ENCODE measurements around the gene ZNF143. TPM values are rescaled to one million over a fixed set of nuclear protein-coding genes. Genes with fewer than 3 reads are reported as not detected.

ZNF143 gene
- total and polyA plus RNA-seq, 10 of the 15 experiments (the other 5 are each of a cell fraction or from before 2014, with no cell fraction given): 13.6 to 48.7 (median 19.4) TPM

DNA sequence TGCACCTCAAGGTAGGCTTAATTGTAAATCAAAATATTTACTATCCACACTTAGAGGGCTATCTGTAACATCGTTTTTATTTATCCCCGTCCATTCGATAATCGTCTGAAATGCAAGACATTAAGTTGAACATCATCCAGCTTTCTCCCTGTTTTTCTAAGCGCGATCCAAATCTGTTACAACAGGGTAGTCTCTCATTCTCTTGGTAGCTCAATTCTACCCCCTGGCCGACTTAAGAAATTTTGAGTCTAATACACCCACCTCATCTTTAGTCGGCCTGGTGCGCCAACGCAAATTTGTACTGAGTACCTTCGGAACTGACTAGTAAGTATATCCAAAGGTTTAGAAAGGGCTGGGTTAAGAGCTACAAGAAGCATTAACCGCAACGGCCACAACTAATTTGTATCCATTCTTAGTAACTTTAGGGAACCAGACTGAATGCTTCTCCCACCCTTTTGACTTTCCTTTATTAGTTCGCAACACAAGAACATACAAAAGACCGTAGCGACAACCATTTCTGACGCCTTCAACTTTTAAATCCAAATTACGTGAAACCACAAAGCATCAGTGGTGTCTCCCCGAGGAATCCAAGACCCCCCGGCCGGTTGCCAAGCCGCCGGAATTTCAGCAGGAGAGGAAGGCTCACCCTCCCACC, 1.0 kb upstream of the ZNF143 start (continued):
- TF ChIP-seq RAD21 (IDR thresholded peaks at IDR 0.05; ENCODE audit: insufficient read depth, low read depth, low read length): peak; percentile 16; the same call in 1 of the 2 replicates
- TF ChIP-seq, protein P1, sequence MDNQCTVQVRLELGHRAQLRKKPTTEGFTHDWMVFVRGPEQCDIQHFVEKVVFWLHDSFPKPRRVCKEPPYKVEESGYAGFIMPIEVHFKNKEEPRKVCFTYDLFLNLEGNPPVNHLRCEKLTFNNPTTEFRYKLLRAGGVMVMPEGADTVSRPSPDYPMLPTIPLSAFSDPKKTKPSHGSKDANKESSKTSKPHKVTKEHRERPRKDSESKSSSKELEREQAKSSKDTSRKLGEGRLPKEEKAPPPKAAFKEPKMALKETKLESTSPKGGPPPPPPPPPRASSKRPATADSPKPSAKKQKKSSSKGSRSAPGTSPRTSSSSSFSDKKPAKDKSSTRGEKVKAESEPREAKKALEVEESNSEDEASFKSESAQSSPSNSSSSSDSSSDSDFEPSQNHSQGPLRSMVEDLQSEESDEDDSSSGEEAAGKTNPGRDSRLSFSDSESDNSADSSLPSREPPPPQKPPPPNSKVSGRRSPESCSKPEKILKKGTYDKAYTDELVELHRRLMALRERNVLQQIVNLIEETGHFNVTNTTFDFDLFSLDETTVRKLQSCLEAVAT (IDR thresholded peaks at IDR 0.05): 0 out of 2 replicates have a peak, but pooled peaks have one; percentile 49
- TF ChIP-seq FOXK2 (IDR thresholded peaks at IDR 0.05): no peak

DNA sequence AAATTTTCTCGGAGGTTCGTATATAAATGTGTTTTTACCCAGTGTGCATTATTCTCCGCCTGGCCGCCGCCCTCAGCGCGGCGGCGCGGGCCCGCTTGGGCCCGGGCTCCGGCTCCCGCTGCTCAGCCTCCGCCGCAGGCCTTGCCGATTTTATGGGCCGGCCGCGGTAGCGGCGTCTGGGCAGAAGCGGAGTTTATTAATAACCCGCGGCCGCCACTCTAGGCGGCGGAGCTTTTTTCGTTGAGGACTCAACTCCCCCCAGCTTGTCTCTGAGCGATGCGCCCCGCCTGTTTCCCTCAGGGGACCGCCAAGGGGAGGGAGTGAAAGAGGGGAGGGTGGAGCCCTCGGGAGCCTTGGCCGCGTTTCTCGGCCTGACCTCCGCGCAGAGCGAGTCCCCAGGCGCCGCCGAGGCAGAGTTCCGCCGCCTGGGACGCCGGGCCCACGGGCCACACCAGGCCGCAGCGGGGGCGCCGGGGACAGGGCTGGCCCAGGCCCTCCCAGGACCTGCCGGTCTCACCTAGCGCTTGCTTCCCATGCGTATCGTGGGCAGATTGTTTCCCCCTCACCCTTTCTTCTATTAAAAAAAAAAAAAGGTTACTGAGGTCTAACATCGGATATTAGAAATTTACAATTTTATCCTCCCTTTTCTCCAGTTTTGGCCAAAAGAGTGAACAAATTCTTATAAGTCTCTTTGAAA, 399 bp downstream of the ZNF143 start:
- no peaks in the 10 kb centered on the region for H3K36me3 ChIP-seq (ENCODE audit: control insufficient read depth in 2 of 2, insufficient read depth in 2 of 2, low read length in 1 of 2)
- ChIA-PET RAD21 (ENCODE audit: unreplicated experiment) (interaction anchor here (0.5 to 3.7 kb wide), 18 partner anchors 11 to 546 kb away, joined by 3 to 20 read pairs (median 6); partner anchors contain the start of genes IPO7 and WEE1), CTCF (interaction anchor here (0.6 to 4.2 kb wide), 10 partner anchors 14 to 547 kb away, joined by 3 to 35 read pairs (median 4); partner anchors contain the start of gene IPO7), SMC1A (ENCODE audit: uncharacterized antibody, unreplicated experiment) (interaction anchor here (0.6 to 3.5 kb wide), 14 partner anchors 13 to 928 kb away, joined by 3 to 21 read pairs (median 3); no protein-coding TSS in a partner anchor), POLR2A (interaction anchor here (0.6 to 2.7 kb wide), 16 partner anchors 7 to 159 kb away, joined by 3 to 11 read pairs (median 5); partner anchors contain the start of genes IPO7 and WEE1)
- WGBS (ENCODE audit: insufficient coverage, insufficient replicate concordance, low lambda C conversion rate, missing lambda C conversion rate): under 1% methylated on average over 54 of the region's 57 CpGs
- DNase-seq (ENCODE audit: low read depth, low spot score) (peak; percentile 69), ATAC-seq (peak; percentile 80), FAIRE-seq (no peak)
- H3K4me3 ChIP-seq: peak overlapping the region; percentile 64
- H4K20me1 ChIP-seq (ENCODE audit: control insufficient read depth, insufficient read depth): no peaks in the 10 kb centered on the region
- no peaks in the 10 kb centered on the region for H3K27me3 ChIP-seq (replicated peaks in 1 of 2; ENCODE audit: control insufficient read depth in 2 of 2, insufficient read depth in 2 of 2, low read length in 1 of 2)
- H3K9me3 ChIP-seq (replicated peaks; ENCODE audit: control insufficient read depth, insufficient read depth, low read length): no peaks in the 10 kb centered on the region
- peak overlapping the region; percentile 58 for H2AFZ ChIP-seq (ENCODE audit: control insufficient read depth, low read depth, low read length)
- in situ Hi-C loops (cut with MboI) (no loop called here), intact Hi-C loops (cut with micrococcal nuclease; ENCODE audit: unreplicated experiment) (loop anchor here (2.0 to 5.0 kb wide), 4 partner anchors 46 to 286 kb away; no protein-coding TSS in a partner anchor)
- H3K4me1 ChIP-seq (ENCODE audit: control insufficient read depth, insufficient read depth, low read length): peaks cover 7% of the 10 kb centered on the region
- H3K27ac ChIP-seq (ENCODE audit: control insufficient read depth, insufficient read depth): peak overlapping the region; percentile 97
- peak overlapping the region; percentile 99 for H3K9ac ChIP-seq (ENCODE audit: control insufficient read depth, insufficient read depth, low read length)
- H3K4me2 ChIP-seq (ENCODE audit: control insufficient read depth, insufficient read depth): peak overlapping the region; percentile 83
- no TSS peak for BruUV-seq (replicated peaks)
- H3K79me2 ChIP-seq (ENCODE audit: control insufficient read depth, insufficient read depth, low read length): peaks cover 51% of the 10 kb centered on the region
- TF ChIP-seq KDM1A (IDR thresholded peaks at IDR 0.05; ENCODE audit: borderline replicate concordance) (no peak), CBX3 (IDR thresholded peaks at IDR 0.05; ENCODE audit: borderline replicate concordance, low read depth) (no peak), POLR2A (IDR thresholded peaks at IDR 0.05; ENCODE audit: low read depth, low read length) (peak; percentile 83), EP300 (IDR thresholded peaks at IDR 0.05; ENCODE audit: borderline replicate concordance in 1 of 2, control insufficient read depth in 1 of 2, low read depth in 2 of 2, low read length in 2 of 2) (no peak; a peak in 2 of 4 replicates), RAD21 (IDR thresholded peaks at IDR 0.05; ENCODE audit: insufficient read depth, low read depth, low read length) (no peak), PAX5 (IDR thresholded peaks at IDR 0.05; ENCODE audit: borderline replicate concordance, low read depth, low read length) (no peak), EED (IDR thresholded peaks at IDR 0.05; ENCODE audit: low read depth) (no peak; the same call in 1 of the 2 replicates), TCF3 (IDR thresholded peaks at IDR 0.05; ENCODE audit: borderline replicate concordance, insufficient read depth, low read depth, low read length) (peak; percentile 88; the same call in 1 of the 2 replicates), ZNF24 (IDR thresholded peaks at IDR 0.05) (peak; percentile 58; the same call in 1 of the 2 replicates), ASH2L (IDR thresholded peaks at IDR 0.05; ENCODE audit: borderline replicate concordance, low read depth) (peak; percentile 94; the same call in 1 of the 2 replicates)
- TF ChIP-seq, protein P2, sequence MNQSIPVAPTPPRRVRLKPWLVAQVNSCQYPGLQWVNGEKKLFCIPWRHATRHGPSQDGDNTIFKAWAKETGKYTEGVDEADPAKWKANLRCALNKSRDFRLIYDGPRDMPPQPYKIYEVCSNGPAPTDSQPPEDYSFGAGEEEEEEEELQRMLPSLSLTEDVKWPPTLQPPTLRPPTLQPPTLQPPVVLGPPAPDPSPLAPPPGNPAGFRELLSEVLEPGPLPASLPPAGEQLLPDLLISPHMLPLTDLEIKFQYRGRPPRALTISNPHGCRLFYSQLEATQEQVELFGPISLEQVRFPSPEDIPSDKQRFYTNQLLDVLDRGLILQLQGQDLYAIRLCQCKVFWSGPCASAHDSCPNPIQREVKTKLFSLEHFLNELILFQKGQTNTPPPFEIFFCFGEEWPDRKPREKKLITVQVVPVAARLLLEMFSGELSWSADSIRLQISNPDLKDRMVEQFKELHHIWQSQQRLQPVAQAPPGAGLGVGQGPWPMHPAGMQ (IDR thresholded peaks at IDR 0.05; ENCODE audit: borderline replicate concordance): no peak
- TF ChIP-seq, protein P3, sequence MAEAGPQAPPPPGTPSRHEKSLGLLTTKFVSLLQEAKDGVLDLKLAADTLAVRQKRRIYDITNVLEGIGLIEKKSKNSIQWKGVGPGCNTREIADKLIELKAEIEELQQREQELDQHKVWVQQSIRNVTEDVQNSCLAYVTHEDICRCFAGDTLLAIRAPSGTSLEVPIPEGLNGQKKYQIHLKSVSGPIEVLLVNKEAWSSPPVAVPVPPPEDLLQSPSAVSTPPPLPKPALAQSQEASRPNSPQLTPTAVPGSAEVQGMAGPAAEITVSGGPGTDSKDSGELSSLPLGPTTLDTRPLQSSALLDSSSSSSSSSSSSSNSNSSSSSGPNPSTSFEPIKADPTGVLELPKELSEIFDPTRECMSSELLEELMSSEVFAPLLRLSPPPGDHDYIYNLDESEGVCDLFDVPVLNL (IDR thresholded peaks at IDR 0.05; ENCODE audit: low read depth, low read length): no peak
